Stomach (tissue), 9 donors: ENCODE data around the gene USHBP1. TPM values are rescaled to one million over a fixed set of nuclear protein-coding genes. Genes with fewer than 3 reads are reported as not detected.
A peak's percentile ranks its signal among the peaks of the same experiment; 100 is the strongest.

Experiments used
- DNase-seq, 2 donors: peaks; one replicate each; pipeline versions ENCODE4 v3.0.0 to v3.0.0-alpha.2; 2013 to 2019
- H3K27ac ChIP-seq, 5 donors: fragments of 200-600 bp in 4 of 5; sonication (generic) in 4 of 5; one replicate each; pipeline ENCODE4 v1.5.1; 2013 to 2019; ENCODE audit warnings: mild to moderate bottlenecking in 1 of 5, moderate library complexity in 1 of 5
- H3K27me3 ChIP-seq, 3 donors: fragments of 200-600 bp; sonication (generic); one replicate each; pipeline ENCODE4 v1.5.1; 2017 to 2019; ENCODE audit warnings: mixed run types in 1 of 3
- H3K36me3 ChIP-seq, 4 donors: fragments of 200-600 bp; sonication (generic); 1 replicate in 3 of 4; 2 replicates in 1 of 4; pipeline ENCODE4 v1.5.1; 2016 to 2019
- H3K4me1 ChIP-seq, 4 donors: fragments of 200-600 bp; sonication (generic); one replicate each; pipeline ENCODE4 v1.5.1; 2016 to 2019
- H3K4me3 ChIP-seq, 4 donors: fragments of 200-600 bp; sonication (generic) in 3 of 4; one replicate each; pipeline ENCODE4 v1.5.1; 2016 to 2019; ENCODE audit warnings: mild to moderate bottlenecking in 1 of 4
- H3K9me3 ChIP-seq, 4 donors: fragments of 200-600 bp; sonication (generic); one replicate each; pipeline ENCODE4 v1.5.1; 2016 to 2019
- CTCF ChIP-seq, 7 experiments: fragments of 450-650 bp in 4 of 7; fragments of 200-600 bp in 3 of 7; sonication (generic) in 3 of 7; IDR thresholded peaks; one replicate each; pipeline ENCODE4 v1.5.1; 2016 to 2019; ENCODE audit warnings: antibody characterized with exemption in 7 of 7, control low read depth in 2 of 7, mild to moderate bottlenecking in 1 of 7
- EP300 ChIP-seq: sonication (generic); formaldehyde crosslinking; IDR thresholded peaks from one replicate; pipeline ENCODE4 v1.6.1; 2017; ENCODE audit warnings: antibody characterized with exemption
- POLR2A ChIP-seq, 4 donors: fragments of 450-650 bp; IDR thresholded peaks; one replicate each; pipeline ENCODE4 v1.6.1; 2016; ENCODE audit warnings: antibody characterized with exemption in 4 of 4, control low read depth in 2 of 4, mild to moderate bottlenecking in 1 of 4, moderate library complexity in 1 of 4
- POLR2AphosphoS5 ChIP-seq, 3 donors: sonication (generic); formaldehyde crosslinking; IDR thresholded peaks; one replicate each; pipeline ENCODE4 v1.6.1; 2016; ENCODE audit warnings: antibody characterized with exemption in 3 of 3
- WGBS, 5 donors: extraction: QIAGEN DNeasy Blood & Tissue Kit in 3 of 5; methylation state at CpG; one replicate each; pipeline versions ENCODE4 v1.1.5 to v1.1.7; 2013 to 2018; 5-methylcytosine and 5-hydroxymethylcytosine counted together
- intact Hi-C: fragments of 100-400 bp; cut with DNase I; formaldehyde crosslinking; loops from one replicate; pipeline ENCODE4 v1.15.1; 2023; ENCODE audit warnings: low total_unique reads
- polyA plus RNA-seq, 3 donors: library from polyadenylated mRNA; stranded (reverse); fragments of 200-250 nt; gene quantifications; one replicate each; pipeline ENCODE4 v1.2.3, GENCODE V29; 2013
- total RNA-seq, 5 donors: library from RNA; depleted of rRNA; stranded (reverse); fragments of >200 nt; gene quantifications; one replicate each; pipeline versions ENCODE4 v1.1.0 to v1.2.3, GENCODE V29; 2014 to 2016
- donor health status: healthy with polysubstance abuse.
- donor health status: Bipolar disorder and iron deficiency.
- donor health status: healthy.

Gene USHBP1
- total and polyA plus RNA-seq, 8 donors, result 2.1 to 7.7 (median 3.8) TPM; not detected in 2

DNA sequence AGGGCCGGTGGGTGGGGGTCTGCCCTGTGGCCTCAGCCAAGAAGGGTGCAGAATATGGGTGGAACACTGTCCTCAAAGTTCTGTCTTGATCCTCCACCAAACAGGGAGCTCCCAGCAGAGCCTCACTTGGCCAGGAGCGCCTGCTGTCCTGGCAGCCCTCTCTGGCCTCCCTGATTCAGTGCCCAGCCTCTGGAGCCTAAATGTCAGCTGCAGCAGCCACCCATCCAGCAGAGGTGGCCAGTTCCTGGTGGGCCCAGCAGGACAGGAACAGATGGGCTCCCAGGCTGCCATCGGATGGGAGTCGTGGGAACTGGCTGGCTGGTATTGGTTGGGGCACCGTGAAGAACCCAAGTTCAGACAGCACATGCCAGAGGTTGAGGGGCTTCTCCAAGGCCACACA lies 51.2 kb downstream of the USHBP1 start:
- no peaks in the 10 kb centered on the region for H3K27me3 ChIP-seq
- H3K4me1 ChIP-seq, result peaks cover 14 to 26% (median 23%) of the 10 kb centered on the region in 4 donors
- no peak overlapping the region for H3K4me3 ChIP-seq
- H3K9me3 ChIP-seq, result no peaks in the 10 kb centered on the region
- H3K27ac ChIP-seq, result no peak overlapping the region
- DNase-seq, result no peak
- 81 to 95% (median 88%) methylated on average over 3 to 5 of the region's 5 CpGs for WGBS, 5 donors
- peaks cover 45 to 69% (median 68%) of the 10 kb centered on the region in 4 donors for H3K36me3 ChIP-seq
- TF ChIP-seq EP300 (no peak), POLR2AphosphoS5 (IDR thresholded peaks at IDR 0.05) (no peak), POLR2A (IDR thresholded peaks at IDR 0.05) (no peak)
- intact Hi-C loops, result no loop called here

- peaks cover 36 to 70% (median 66%) of the 10 kb centered on the region in 4 donors for H3K36me3 ChIP-seq
Measured at GRCh38 chr19:17211547-17212446, 52.7 kb downstream of the USHBP1 start.

GRCh38 chr19:17210296-17210695 lies 54.2 kb downstream of the USHBP1 start:
- no peaks in the 10 kb centered on the region for H3K27me3 ChIP-seq
- H3K4me3 ChIP-seq, result no peak overlapping the region
- 92 to 100% (median 94%) methylated on average over 8 to 14 of the region's 14 CpGs for WGBS, 5 donors
- no peak overlapping the region for H3K27ac ChIP-seq
- H3K9me3 ChIP-seq, result no peaks in the 10 kb centered on the region
- H3K36me3 ChIP-seq, result peaks cover 50 to 85% (median 80%) of the 10 kb centered on the region in 4 donors
- TF ChIP-seq EP300 (no peak), POLR2A (IDR thresholded peaks at IDR 0.05) (no peak), CTCF (IDR thresholded peaks at IDR 0.05) (no peak), POLR2AphosphoS5 (IDR thresholded peaks at IDR 0.05) (no peak)
- intact Hi-C loops, result no loop called here
- no peak for DNase-seq
- H3K4me1 ChIP-seq, result peaks cover 7 to 15% (median 9%) of the 10 kb centered on the region in 4 donors

More at GRCh38 chr19:17211547-17212446, 52.7 kb downstream of the USHBP1 start:
- no peak overlapping the region for H3K4me3 ChIP-seq
- 90 to 95% (median 92%) methylated on average over 36 to 58 of the region's 58 CpGs for WGBS, 5 donors
- DNase-seq, result no peak
- intact Hi-C loops, result no loop called here
- H3K27me3 ChIP-seq, result no peaks in the 10 kb centered on the region
- H3K27ac ChIP-seq, result no peak overlapping the region
- H3K4me1 ChIP-seq, result peaks cover 14 to 26% (median 23%) of the 10 kb centered on the region in 4 donors
- H3K9me3 ChIP-seq, result no peaks in the 10 kb centered on the region
- TF ChIP-seq CTCF (IDR thresholded peaks at IDR 0.05), result no peak

- DNase-seq, result peak; percentile 30 to 47
Measured at GRCh38 chr19:17209126-17210036, 55.2 kb downstream of the USHBP1 start.

More at GRCh38 chr19:17209126-17210036, 55.2 kb downstream of the USHBP1 start:
- no peak for TF ChIP-seq EP300
- no peak for TF ChIP-seq CTCF (IDR thresholded peaks at IDR 0.05)
- no peak for TF ChIP-seq POLR2AphosphoS5 (IDR thresholded peaks at IDR 0.05)
- no peak for TF ChIP-seq POLR2A (IDR thresholded peaks at IDR 0.05)
- Histone ChIP-seq H3K4me1 (peaks cover under 1 to 9% (median 2%) of the 10 kb centered on the region in 4 donors), H3K36me3 (peaks cover 50 to 94% (median 85%) of the 10 kb centered on the region in 4 donors), H3K27ac (no peak overlapping the region), H3K4me3 (no peak overlapping the region), H3K9me3 (no peaks in the 10 kb centered on the region), H3K27me3 (no peaks in the 10 kb centered on the region)
- 56 to 89% (median 76%) methylated on average over 9 to 28 of the region's 28 CpGs for whole genome bisulfite sequencing, 5 donors
- intact Hi-C loops, result no loop called here
